ENCODE results near the gene CTBP1. TPM values are rescaled to one million over a fixed set of nuclear protein-coding genes. Genes with fewer than 3 reads are reported as not detected.

Gene CTBP1
- polyA plus RNA-seq, 1 donor from 2014 or later: 325 TPM

DNA sequence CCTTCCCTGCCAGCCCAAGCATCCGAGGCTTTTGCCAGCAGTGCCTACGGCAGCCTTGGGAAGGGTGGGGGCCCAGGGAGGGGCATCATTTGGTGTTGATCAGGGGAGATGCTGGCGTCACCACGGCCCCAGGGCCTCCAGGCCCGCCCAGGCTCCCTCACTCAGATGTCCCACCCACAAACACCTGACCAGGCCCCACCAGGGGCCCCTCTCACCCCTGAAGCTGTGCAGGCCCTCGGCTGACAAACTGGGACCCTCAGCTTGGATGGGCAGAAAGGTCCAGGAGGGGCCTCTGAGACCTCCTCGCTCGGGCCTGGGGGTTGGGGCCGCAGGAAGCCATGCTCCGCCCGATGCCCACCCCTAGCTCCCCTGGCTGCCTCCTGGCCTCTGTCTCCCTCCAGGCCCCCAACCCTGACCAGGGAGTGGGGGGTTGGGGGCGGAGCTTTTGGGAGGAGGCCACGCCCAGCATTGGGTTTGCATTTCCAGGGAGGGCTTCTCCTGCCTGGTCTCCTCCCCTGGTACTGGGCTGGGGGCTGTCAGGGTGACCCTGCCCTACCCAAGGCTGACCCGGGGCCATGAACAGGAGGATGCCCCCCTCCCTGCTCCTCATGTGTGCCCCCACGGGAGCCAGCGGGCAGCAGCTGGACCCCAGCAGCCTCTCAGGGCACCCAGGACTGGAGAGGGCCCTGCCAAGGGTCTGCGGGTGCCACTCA, 43.2 kb downstream of the CTBP1 start:
- H3K79me2 ChIP-seq (replicated peaks; ENCODE audit: insufficient read depth, low read length): no peaks in the 10 kb centered on the region
- H3K4me3 ChIP-seq (ENCODE audit: low read length): no peak overlapping the region
- no peak overlapping the region for H3K4me2 ChIP-seq (ENCODE audit: low read length)
- no peaks in the 10 kb centered on the region for H3K9me2 ChIP-seq (ENCODE audit: insufficient read depth, low read length)
- no peak overlapping the region for H2AFZ ChIP-seq (ENCODE audit: low read depth, low read length)
- H3K9me3 ChIP-seq (ENCODE audit: low read length): no peaks in the 10 kb centered on the region
- H3K9ac ChIP-seq (ENCODE audit: low read length): no peak overlapping the region
- H3F3A ChIP-seq (ENCODE audit: insufficient read depth, low read length, poor library complexity, severe bottlenecking): no peaks in the 10 kb centered on the region
- no peaks in the 10 kb centered on the region for H4K20me1 ChIP-seq (ENCODE audit: insufficient read depth)
- TF ChIP-seq REST (IDR thresholded peaks at IDR 0.05; ENCODE audit: borderline replicate concordance) (no peak), POLR2AphosphoS5 (IDR thresholded peaks at IDR 0.05) (no peak), EZH2 (IDR thresholded peaks at IDR 0.05; ENCODE audit: borderline replicate concordance, insufficient read depth, low read length, poor library complexity, severe bottlenecking) (no peak), RAD21 (conservative IDR thresholded peaks at IDR 0.05) (no peak), EP300 (conservative IDR thresholded peaks at IDR 0.05; ENCODE audit: poor library complexity, severe bottlenecking) (no peak), SMC3 (conservative IDR thresholded peaks at IDR 0.05; ENCODE audit: poor library complexity) (no peak), MXI1 (conservative IDR thresholded peaks at IDR 0.05; ENCODE audit: poor library complexity, severe bottlenecking) (no peak), TAF1 (IDR thresholded peaks at IDR 0.05; ENCODE audit: low read depth) (no peak)
- TF ChIP-seq, protein P1, sequence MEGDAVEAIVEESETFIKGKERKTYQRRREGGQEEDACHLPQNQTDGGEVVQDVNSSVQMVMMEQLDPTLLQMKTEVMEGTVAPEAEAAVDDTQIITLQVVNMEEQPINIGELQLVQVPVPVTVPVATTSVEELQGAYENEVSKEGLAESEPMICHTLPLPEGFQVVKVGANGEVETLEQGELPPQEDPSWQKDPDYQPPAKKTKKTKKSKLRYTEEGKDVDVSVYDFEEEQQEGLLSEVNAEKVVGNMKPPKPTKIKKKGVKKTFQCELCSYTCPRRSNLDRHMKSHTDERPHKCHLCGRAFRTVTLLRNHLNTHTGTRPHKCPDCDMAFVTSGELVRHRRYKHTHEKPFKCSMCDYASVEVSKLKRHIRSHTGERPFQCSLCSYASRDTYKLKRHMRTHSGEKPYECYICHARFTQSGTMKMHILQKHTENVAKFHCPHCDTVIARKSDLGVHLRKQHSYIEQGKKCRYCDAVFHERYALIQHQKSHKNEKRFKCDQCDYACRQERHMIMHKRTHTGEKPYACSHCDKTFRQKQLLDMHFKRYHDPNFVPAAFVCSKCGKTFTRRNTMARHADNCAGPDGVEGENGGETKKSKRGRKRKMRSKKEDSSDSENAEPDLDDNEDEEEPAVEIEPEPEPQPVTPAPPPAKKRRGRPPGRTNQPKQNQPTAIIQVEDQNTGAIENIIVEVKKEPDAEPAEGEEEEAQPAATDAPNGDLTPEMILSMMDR (IDR thresholded peaks at IDR 0.05; ENCODE audit: poor library complexity, severe bottlenecking): no peak
- H3K27me3 ChIP-seq (ENCODE audit: insufficient read depth, low read depth, low read length): no peaks in the 10 kb centered on the region
- H3K36me3 ChIP-seq (ENCODE audit: insufficient read depth, low read length): no peaks in the 10 kb centered on the region
- no peak overlapping the region for H3K27ac ChIP-seq (ENCODE audit: low read length)

DNA sequence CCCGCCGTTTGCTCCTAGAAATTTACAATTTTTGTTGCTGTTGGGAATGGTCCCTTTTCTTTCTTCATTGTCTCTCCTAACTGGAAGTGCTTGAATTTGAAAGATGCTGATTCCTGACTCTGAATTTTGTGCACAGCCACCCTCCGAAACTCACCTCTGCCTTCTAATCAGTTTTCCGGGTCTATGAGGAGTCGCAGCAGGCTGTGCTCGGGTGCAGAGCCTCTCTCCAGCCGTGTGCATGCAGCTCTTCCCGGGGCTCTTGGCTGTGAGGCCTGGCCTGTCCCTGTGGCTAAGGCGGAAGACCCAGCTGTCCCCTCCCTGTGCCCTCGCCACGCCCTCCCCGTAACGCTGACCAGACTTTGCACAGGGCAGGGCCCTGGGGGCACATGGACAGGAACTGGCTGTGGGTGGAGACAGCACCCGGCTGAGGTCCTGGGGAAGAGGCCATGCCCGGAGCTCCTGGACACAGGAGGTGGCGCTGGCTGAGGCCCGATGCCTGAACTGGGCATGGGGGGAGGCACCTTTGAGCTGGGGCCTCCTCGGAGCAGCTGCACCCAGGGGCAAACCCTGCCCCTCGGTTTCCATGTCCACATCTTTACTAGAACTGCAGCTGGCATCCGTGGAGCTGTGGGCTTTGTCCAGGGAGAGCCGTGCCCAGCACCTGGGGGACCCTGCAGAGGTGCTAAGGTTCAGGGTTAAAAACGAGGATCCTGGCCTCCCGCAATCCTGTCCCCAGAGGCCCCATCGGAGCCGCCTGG, 43.9 kb downstream of the CTBP1 start:
- H2AFZ ChIP-seq (ENCODE audit: low read depth, low read length): no peak overlapping the region
- H3K36me3 ChIP-seq (ENCODE audit: insufficient read depth, low read length): no peaks in the 10 kb centered on the region

More for the DNA sequence above, 43.9 kb downstream of the CTBP1 start:
- Histone ChIP-seq H3K79me2 (replicated peaks; ENCODE audit: insufficient read depth, low read length) (no peaks in the 10 kb centered on the region), H3K9ac (ENCODE audit: low read length) (no peak overlapping the region), H3K4me3 (ENCODE audit: low read length) (no peak overlapping the region), H3K27ac (ENCODE audit: low read length) (no peak overlapping the region), H4K20me1 (ENCODE audit: insufficient read depth) (no peaks in the 10 kb centered on the region), H3F3A (ENCODE audit: insufficient read depth, low read length, poor library complexity, severe bottlenecking) (no peaks in the 10 kb centered on the region), H3K27me3 (ENCODE audit: insufficient read depth, low read depth, low read length) (no peaks in the 10 kb centered on the region), H3K9me3 (ENCODE audit: low read length) (no peaks in the 10 kb centered on the region), H3K9me2 (ENCODE audit: insufficient read depth, low read length) (no peaks in the 10 kb centered on the region), H3K4me2 (ENCODE audit: low read length) (no peak overlapping the region)
- TF ChIP-seq RAD21 (conservative IDR thresholded peaks at IDR 0.05) (no peak), REST (IDR thresholded peaks at IDR 0.05; ENCODE audit: borderline replicate concordance) (no peak)
